Tibial nerve (tissue), 4 donors: Measurements from ENCODE around the gene NFATC1. TPM values are rescaled to one million over a fixed set of nuclear protein-coding genes. Genes with fewer than 3 reads are reported as not detected.

Experiments
- DNase-seq, 2 donors: peaks; one replicate each; pipeline ENCODE4 v3.0.0-alpha.2; 2019; ENCODE audit warnings: low spot score in 2 of 2
- H3K27ac ChIP-seq, 4 donors: fragments of 200-600 bp; sonication (generic) in 3 of 4; one replicate each; pipeline ENCODE4 v1.5.1; 2017 to 2019; ENCODE audit warnings: mild to moderate bottlenecking in 1 of 4
- H3K27me3 ChIP-seq, 2 donors: fragments of 200-600 bp; sonication (generic) in 1 of 2; one replicate each; pipeline versions ENCODE4 v1.5.1 to v1.6.0; 2017 to 2019
- H3K36me3 ChIP-seq, 3 donors: fragments of 200-600 bp; sonication (generic); one replicate each; pipeline ENCODE4 v1.5.1; 2018 to 2019
- H3K4me1 ChIP-seq, 4 donors: fragments of 200-600 bp; sonication (generic) in 3 of 4; one replicate each; pipeline ENCODE4 v1.5.1; 2017 to 2019
- H3K4me3 ChIP-seq, 4 donors: fragments of 200-600 bp; sonication (generic) in 3 of 4; one replicate each; pipeline ENCODE4 v1.5.1; 2017 to 2019; ENCODE audit warnings: mild to moderate bottlenecking in 1 of 4, moderate library complexity in 1 of 4
- H3K9me3 ChIP-seq, 4 donors: fragments of 200-600 bp; sonication (generic) in 3 of 4; one replicate each; pipeline ENCODE4 v1.5.1; 2017 to 2019
- CTCF ChIP-seq, 5 experiments: fragments of 200-600 bp in 3 of 5; fragments of 450-650 bp in 2 of 5; sonication (generic) in 3 of 5; IDR thresholded peaks; one replicate each; pipeline ENCODE4 v1.5.1; 2016 to 2019; ENCODE audit warnings: antibody characterized with exemption in 5 of 5, mild to moderate bottlenecking in 3 of 5, moderate library complexity in 2 of 5
- EP300 ChIP-seq, 2 donors: sonication (generic); formaldehyde crosslinking; IDR thresholded peaks; one replicate each; pipeline ENCODE4 v1.6.1; 2017; ENCODE audit warnings: antibody characterized with exemption in 2 of 2, mild to moderate bottlenecking in 1 of 2
- POLR2A ChIP-seq, 2 donors: fragments of 450-650 bp; IDR thresholded peaks; one replicate each; pipeline ENCODE4 v1.6.1; 2017; ENCODE audit warnings: antibody characterized with exemption in 2 of 2, mild to moderate bottlenecking in 2 of 2, moderate library complexity in 2 of 2
- WGBS, 2 donors: methylation state at CpG; one replicate each; pipeline ENCODE4 v1.1.5; 2018; 5-methylcytosine and 5-hydroxymethylcytosine counted together
- total RNA-seq, 4 donors: library from RNA; depleted of rRNA; stranded (reverse); fragments of >200 nt; gene quantifications; one replicate each; pipeline ENCODE4 v1.1.0, GENCODE V29; 2016

Gene NFATC1
- total RNA-seq, 4 donors from 2014 or later: 33.7 to 48.6 (median 37.8) TPM

- no peak overlapping the region for H3K4me3 ChIP-seq
- H3K27ac ChIP-seq: no peak overlapping the region
- no peak for DNase-seq
- no peak for TF ChIP-seq EP300 (IDR thresholded peaks at IDR 0.05)
- TF ChIP-seq CTCF (IDR thresholded peaks at IDR 0.05): no peak
- TF ChIP-seq POLR2A (IDR thresholded peaks at IDR 0.05): no peak
- H3K27me3 ChIP-seq: no peaks in the 10 kb centered on the region
- WGBS, 2 donors: 88 to 91% methylated on average over 15 to 16 of the region's 16 CpGs
- no peaks in the 10 kb centered on the region for H3K9me3 ChIP-seq
- H3K36me3 ChIP-seq: peaks cover 0 to 50% (median 5%) of the 10 kb centered on the region in 3 donors
- H3K4me1 ChIP-seq: peaks cover 0 to 26% (median 0%) of the 10 kb centered on the region in 4 donors
Observed at GRCh38 chr18:79413426-79413825, 17.7 kb downstream of the NFATC1 start.

DNA sequence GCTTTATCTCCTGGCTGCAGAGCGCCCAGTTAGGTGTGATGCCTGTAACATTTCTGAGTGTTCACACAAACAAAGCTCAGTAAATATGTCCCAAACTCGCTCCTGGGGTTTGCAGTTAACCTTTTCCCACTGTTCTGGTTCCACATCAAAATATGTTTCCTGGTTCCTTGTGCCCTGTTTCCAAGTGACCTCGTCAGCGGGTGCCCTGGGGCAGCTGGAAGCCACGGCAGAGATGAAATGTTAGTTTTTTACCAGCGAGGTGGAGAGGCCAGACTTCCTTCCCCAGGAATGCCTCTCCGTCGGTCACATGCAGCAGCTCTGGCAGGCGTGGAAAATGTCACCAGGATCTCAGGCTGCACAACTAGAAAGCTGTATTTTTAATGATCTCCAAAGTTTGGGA is 18.2 kb downstream of the NFATC1 start:
- H3K36me3 ChIP-seq: peaks cover 0 to 50% (median 5%) of the 10 kb centered on the region in 3 donors
- no peak overlapping the region for H3K4me3 ChIP-seq
- no peaks in the 10 kb centered on the region for H3K27me3 ChIP-seq
- no peak for DNase-seq
- H3K9me3 ChIP-seq: no peaks in the 10 kb centered on the region
- H3K4me1 ChIP-seq: peaks cover 0 to 30% (median 0%) of the 10 kb centered on the region in 4 donors
- WGBS, 2 donors: 62 to 65% methylated on average over 9 of the region's 9 CpGs
- H3K27ac ChIP-seq: no peak overlapping the region
- TF ChIP-seq EP300 (IDR thresholded peaks at IDR 0.05): no peak
- TF ChIP-seq CTCF (IDR thresholded peaks at IDR 0.05): no peak
- TF ChIP-seq POLR2A (IDR thresholded peaks at IDR 0.05): no peak

- Histone ChIP-seq H3K4me3 (no peak overlapping the region), H3K36me3 (peaks cover 0 to 49% (median 0%) of the 10 kb centered on the region in 3 donors), H3K27me3 (no peaks in the 10 kb centered on the region), H3K4me1 (peaks cover 0 to 46% (median 2%) of the 10 kb centered on the region in 4 donors), H3K9me3 (no peaks in the 10 kb centered on the region), H3K27ac (no peak overlapping the region)
- no peak for DNase-seq
- no peak for TF ChIP-seq CTCF (IDR thresholded peaks at IDR 0.05)
- TF ChIP-seq POLR2A (IDR thresholded peaks at IDR 0.05): no peak
- TF ChIP-seq EP300 (IDR thresholded peaks at IDR 0.05): no peak
- WGBS, 2 donors: 80 to 88% methylated on average over 20 to 24 of the region's 24 CpGs
Observed at GRCh38 chr18:79416022-79416676, 20.4 kb downstream of the NFATC1 start.

DNA sequence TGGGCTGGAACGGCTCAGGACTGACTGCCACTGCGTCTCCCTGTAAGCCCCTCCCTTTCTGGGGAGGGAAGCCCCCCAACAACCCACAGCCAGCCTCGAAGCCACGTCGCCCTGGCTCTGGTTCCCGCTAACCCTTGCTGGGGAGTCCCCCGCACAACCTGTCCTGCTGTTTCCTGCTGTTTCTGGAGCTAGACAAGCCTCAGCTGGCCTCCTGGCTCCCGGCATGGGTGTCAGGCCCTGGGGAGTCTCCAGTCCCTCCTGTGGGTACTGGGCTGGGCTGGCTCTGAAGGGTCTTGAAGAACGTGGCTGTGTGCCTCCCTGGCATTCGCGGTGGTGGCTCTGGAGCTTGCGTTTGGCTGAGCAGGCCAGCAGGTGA is 20.9 kb downstream of the NFATC1 start:
- Histone ChIP-seq H3K4me1 (peaks cover 0 to 48% (median 4%) of the 10 kb centered on the region in 4 donors), H3K27me3 (no peaks in the 10 kb centered on the region), H3K4me3 (no peak overlapping the region), H3K27ac (no peak overlapping the region), H3K9me3 (no peaks in the 10 kb centered on the region), H3K36me3 (peaks cover 0 to 46% (median 0%) of the 10 kb centered on the region in 3 donors)
- DNase-seq: no peak
- no peak for TF ChIP-seq POLR2A (IDR thresholded peaks at IDR 0.05)
- 91 to 92% methylated on average over 9 to 12 of the region's 12 CpGs for WGBS, 2 donors

- H3K4me3 ChIP-seq: no peak overlapping the region
- no peak for DNase-seq
- 84 to 90% methylated on average over 9 to 19 of the region's 19 CpGs for WGBS, 2 donors
- H3K27ac ChIP-seq: peak overlapping the region in 1 of 4 donors; percentile 62
- TF ChIP-seq EP300 (IDR thresholded peaks at IDR 0.05) (no peak), CTCF (IDR thresholded peaks at IDR 0.05) (no peak), POLR2A (IDR thresholded peaks at IDR 0.05) (no peak)
- H3K9me3 ChIP-seq: no peaks in the 10 kb centered on the region
- H3K4me1 ChIP-seq: peaks cover under 1 to 52% (median 18%) of the 10 kb centered on the region in 4 donors
- peaks cover 0 to 34% (median 0%) of the 10 kb centered on the region in 3 donors for H3K36me3 ChIP-seq
- H3K27me3 ChIP-seq: no peaks in the 10 kb centered on the region
Observed at GRCh38 chr18:79418236-79418635, 22.5 kb downstream of the NFATC1 start.
